HG03457 (cell line): Measurements from ENCODE around the gene MRAP2.

Experiments used
- ATAC-seq: cut with Tn5 transposase; IDR thresholded peaks from one replicate; pipeline ENCODE4 v1.9.1; 2021; ENCODE audit warnings: moderate number of reproducible peaks; ENCODE audit not compliant: unreplicated experiment

The MRAP2 gene

GRCh38 chr6:84033523-84034451 is at the start of gene MRAP2:
Gene MRAP2, plus strand, starts transcription at chr6:84033772. Its CDS starts 21,547 bp downstream, at chr6:84055319.
- ATAC-seq: no peak

GRCh38 chr6:83984411-83984810 is 49.2 kb upstream of the MRAP2 start:
- no peak for ATAC-seq

GRCh38 chr6:83985308-83985713 is 48.3 kb upstream of the MRAP2 start:
- no peak for ATAC-seq

GRCh38 chr6:83985715-83986114 is 47.9 kb upstream of the MRAP2 start:
- ATAC-seq: no peak

- no peak for ATAC-seq
Observed at GRCh38 chr6:83998021-83998584, 35.5 kb upstream of the MRAP2 start.

GRCh38 chr6:84001119-84001518 is 32.5 kb upstream of the MRAP2 start:
- no peak for ATAC-seq

DNA sequence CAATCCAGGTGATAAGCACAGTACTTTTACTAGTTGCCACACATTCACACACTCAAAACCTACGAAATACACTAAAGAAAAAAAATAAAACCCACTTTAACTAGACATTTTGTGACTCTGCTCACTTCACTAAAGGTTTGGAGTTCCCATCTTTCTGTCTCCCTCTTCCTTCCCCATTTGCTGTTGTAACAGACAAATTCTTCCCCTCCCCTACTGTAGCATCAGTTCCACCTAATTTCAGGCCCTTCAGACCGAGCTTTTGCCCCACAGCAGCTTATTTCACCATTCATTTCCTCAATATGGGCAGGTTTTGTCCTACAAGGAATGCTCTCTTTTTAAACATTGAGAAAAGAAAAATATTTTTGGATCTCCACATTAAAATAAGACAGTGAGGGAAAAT is 31.3 kb upstream of the MRAP2 start:
- ATAC-seq: no peak

GRCh38 chr6:84003131-84003530 is 30.4 kb upstream of the MRAP2 start:
- ATAC-seq: no peak

DNA sequence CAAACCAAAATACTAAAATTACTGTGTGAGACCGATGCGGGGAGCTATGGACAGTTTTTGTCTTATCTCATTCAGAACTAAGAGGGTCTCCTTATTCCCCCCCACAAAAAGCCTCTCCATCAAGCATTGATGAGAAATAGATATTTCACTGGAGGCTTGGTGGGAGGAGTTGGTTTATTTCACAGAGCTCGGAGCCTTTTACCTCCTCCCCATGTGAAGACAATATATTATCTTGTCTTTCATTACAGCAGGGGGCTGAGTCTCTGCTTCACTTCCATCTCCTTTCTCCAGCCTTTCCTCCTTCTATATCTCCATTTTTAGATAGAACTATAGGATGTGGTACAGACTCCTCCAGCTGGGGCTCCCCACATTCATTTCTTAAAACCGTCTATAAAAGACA is 29.9 kb upstream of the MRAP2 start:
- no peak for ATAC-seq

GRCh38 chr6:84007871-84008270 is 25.7 kb upstream of the MRAP2 start:
- ATAC-seq: no peak

- ATAC-seq: no peak
Observed at GRCh38 chr6:84013354-84013753, 20.2 kb upstream of the MRAP2 start.

GRCh38 chr6:84013931-84014330 is 19.6 kb upstream of the MRAP2 start:
- ATAC-seq: no peak

- no peak for ATAC-seq
Observed at GRCh38 chr6:84016029-84016428, 17.5 kb upstream of the MRAP2 start.

GRCh38 chr6:84017709-84018452 is 15.7 kb upstream of the MRAP2 start:
- peak; percentile 66 for ATAC-seq

- ATAC-seq: no peak
Observed at GRCh38 chr6:84018453-84019061, 15.0 kb upstream of the MRAP2 start.

DNA sequence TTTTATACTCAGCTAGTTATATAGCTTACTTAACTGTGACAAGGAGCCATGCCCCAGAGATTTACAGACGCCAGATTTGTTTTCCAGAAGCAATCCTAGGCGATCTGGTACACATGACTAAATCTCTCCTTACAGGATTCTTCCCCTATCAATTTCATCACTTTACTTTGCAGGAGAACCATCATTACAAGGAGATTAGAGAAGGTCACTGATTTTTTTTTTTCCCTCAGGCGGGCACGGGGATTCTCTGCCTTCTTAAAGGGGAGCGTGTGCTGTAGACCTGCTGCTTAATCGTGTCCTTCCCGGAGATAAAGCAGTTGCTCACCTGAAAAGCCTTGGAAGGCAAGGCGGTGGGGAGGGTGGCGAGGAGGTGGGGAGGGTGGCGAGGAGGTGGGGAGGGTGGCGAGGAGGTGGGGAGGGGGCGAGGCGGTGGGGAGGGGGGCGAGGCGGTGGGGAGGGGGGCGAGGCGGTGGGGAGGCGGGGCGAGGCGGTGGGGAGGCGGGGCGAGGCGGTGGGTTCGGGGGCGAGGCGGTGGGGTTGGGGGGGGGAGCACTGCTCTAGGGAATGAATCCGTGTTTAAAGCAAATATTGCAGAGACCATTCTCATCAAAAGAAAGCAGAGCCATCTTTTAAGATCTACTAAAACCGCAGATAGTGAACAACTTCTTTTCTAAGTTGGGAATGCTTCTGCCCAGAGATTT is 14.3 kb upstream of the MRAP2 start:
- ATAC-seq: no peak

DNA sequence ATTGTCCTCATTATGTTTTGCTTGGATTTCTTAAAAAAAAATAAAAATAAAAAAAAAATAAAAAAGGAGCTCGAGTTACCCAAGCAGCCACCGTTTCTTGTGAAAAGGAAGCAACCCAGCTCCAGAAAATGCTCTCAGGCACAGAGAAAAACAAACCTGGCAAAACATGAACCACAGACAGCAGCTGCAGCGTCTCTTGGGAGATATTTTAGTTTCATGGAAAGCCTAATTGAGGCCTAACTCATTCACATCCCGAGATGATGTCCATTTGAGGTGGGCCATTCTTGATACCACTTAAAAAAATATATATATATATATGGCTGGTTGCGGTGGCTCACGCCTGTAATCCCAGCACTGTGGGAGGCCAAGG is 13.7 kb upstream of the MRAP2 start:
- ATAC-seq: no peak

DNA sequence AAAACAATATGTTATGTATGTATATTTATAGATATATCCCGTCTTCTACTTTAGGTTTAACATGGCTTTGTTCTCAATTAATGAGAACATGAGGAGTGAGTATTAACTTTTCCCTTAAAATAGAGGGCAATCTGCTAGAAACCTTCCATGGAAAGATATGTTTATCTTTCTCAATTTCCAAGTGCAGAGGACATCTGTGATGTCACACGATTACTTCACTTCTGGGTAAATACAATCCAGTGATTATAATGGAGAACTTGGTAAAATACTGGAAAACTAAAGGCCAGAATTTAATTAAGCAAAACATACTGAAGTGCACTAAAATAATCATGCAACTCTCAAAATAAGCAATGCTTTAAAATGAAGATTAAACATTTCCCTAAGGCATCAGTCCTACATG is 11.9 kb upstream of the MRAP2 start:
- ATAC-seq: no peak

DNA sequence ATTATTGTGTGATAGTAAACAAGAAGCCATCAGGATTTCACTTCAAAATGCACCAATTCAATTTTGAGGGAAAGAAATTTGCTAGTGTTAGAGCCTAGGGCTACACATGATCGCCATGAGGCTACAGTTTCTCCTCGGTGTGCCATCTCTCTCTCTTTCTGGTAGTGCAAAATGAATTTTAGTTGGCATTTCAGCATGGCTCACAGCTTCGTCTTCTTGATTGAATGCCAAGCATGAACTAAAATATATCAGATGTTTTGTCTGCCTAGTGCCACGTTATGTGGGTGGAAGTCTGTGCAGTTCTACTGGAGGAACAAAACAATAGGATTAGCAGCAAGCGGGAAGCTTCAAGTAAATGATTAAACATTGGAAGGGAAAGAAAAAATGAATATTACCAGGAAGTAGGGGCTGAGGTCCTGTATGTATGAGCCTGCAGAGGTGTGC is 6.8 kb upstream of the MRAP2 start:
- ATAC-seq: no peak

DNA sequence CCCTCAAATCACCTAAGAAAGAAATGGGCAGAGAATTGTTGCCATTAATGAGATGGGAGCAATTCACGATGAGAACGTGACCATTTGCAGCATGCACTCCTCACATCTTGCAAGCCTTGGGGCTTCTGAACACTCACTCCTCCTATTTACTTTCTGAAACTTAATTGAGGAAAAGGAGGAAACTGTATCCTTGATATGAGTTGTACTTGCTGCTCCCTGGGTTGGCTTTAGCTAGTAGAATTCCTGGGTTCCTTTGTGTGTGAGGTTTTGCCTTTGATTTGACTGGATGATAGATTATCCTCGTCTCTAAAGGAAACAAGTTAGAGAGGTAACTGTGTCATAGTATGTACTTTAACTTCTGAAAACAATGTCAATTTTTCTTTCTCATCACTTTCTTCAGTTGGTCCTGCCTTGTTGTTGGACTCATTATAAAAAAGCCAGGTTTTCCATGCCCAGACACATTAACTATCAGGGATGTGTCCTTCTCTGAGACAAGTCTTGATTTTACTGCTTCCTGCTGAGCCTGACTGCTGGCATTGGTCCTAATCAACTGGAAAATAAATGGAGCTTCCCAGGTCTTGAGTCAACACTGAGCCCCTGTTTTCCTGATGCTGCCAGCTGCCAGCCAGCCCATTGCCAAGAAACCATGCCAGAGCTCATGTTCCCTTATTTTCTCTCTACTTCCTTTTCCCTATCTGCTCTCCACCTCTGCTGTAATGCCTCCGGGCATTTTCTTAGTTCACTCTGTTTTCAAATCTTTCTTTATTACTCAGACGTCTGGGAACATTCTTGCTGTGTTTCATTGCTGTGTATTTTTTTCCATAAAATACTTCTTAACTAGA is 6.0 kb upstream of the MRAP2 start:
- no peak for ATAC-seq
